KMS-11 (cell line): ENCODE measurements around the gene DSG2.

ENCODE experiments used
- H2AFZ ChIP-seq: fragments of 200-600 bp; sonication (generic); 2 replicates; pipeline ENCODE4 v1.6.1; 2016; ENCODE audit warnings: antibody characterized with exemption, mixed run types, low read depth
- H3K27ac ChIP-seq: fragments of 200-600 bp; sonication (generic); 2 replicates; pipeline ENCODE4 v1.6.1; 2016; ENCODE audit warnings: mild to moderate bottlenecking, mixed run types
- H3K27me3 ChIP-seq: fragments of 200-600 bp; sonication (generic); 2 replicates; pipeline ENCODE4 v1.6.1; 2017; ENCODE audit warnings: mild to moderate bottlenecking, low read depth, mixed run types, moderate library complexity; ENCODE audit not compliant: insufficient read depth
- H3K36me3 ChIP-seq: fragments of 200-600 bp; sonication (generic); 2 replicates; pipeline ENCODE4 v1.6.1; 2017; ENCODE audit warnings: mild to moderate bottlenecking, mixed run types; ENCODE audit not compliant: insufficient read depth
- H3K4me1 ChIP-seq: fragments of 200-600 bp; sonication (generic); 2 replicates; pipeline ENCODE4 v1.6.1; 2016; ENCODE audit warnings: mild to moderate bottlenecking, low read depth, mixed run types; ENCODE audit not compliant: poor library complexity, severe bottlenecking
- H3K4me2 ChIP-seq: fragments of 200-600 bp; sonication (generic); 2 replicates; pipeline ENCODE4 v1.7.0; 2016; ENCODE audit warnings: mild to moderate bottlenecking, mixed run types
- H3K4me3 ChIP-seq: fragments of 200-600 bp; sonication (generic); IDR thresholded peaks from 2 replicates; pipeline ENCODE4 v1.6.1; 2017; ENCODE audit warnings: low read depth, low read length, mixed read lengths; ENCODE audit not compliant: insufficient read depth
- H3K79me2 ChIP-seq: fragments of 200-600 bp; sonication (generic); 2 replicates; pipeline ENCODE4 v1.6.1; 2016; ENCODE audit warnings: low read depth, mixed run types; ENCODE audit not compliant: insufficient read depth
- H3K9ac ChIP-seq: fragments of 200-600 bp; sonication (generic); 2 replicates; pipeline ENCODE4 v1.6.1; 2016; ENCODE audit warnings: mild to moderate bottlenecking, mixed run types
- H4K20me1 ChIP-seq: fragments of 200-600 bp; sonication (generic); 2 replicates; pipeline ENCODE4 v1.6.1; 2016; ENCODE audit warnings: mild to moderate bottlenecking, mixed run types; ENCODE audit not compliant: insufficient read depth
- CTCF ChIP-seq: fragments of 200-600 bp; sonication (generic); conservative IDR thresholded peaks from 2 replicates; pipeline ENCODE4 v1.6.1; 2017; ENCODE audit warnings: low read depth, mild to moderate bottlenecking, antibody characterized with exemption, low read length, moderate library complexity, mixed read lengths

Gene DSG2

GRCh38 chr18:31592506-31593157, 94.7 kb downstream of the DSG2 start:
- Histone ChIP-seq H3K27me3 (no peaks in the 10 kb centered on the region), H3K36me3 (no peaks in the 10 kb centered on the region), H3K27ac (no peak overlapping the region), H3K4me1 (no peaks in the 10 kb centered on the region), H2AFZ (no peak overlapping the region), H3K79me2 (no peaks in the 10 kb centered on the region), H3K9ac (no peak overlapping the region), H3K4me2 (no peak overlapping the region), H4K20me1 (no peaks in the 10 kb centered on the region), H3K4me3 (no peak overlapping the region)
- no peak for TF ChIP-seq CTCF

GRCh38 chr18:31595121-31595771, 97.3 kb downstream of the DSG2 start:
- Histone ChIP-seq H3K4me3 (no peak overlapping the region), H3K4me2 (no peak overlapping the region), H3K36me3 (no peaks in the 10 kb centered on the region), H3K79me2 (no peaks in the 10 kb centered on the region), H3K27ac (no peak overlapping the region), H2AFZ (no peak overlapping the region), H3K9ac (no peak overlapping the region), H3K4me1 (no peaks in the 10 kb centered on the region), H3K27me3 (no peaks in the 10 kb centered on the region), H4K20me1 (no peaks in the 10 kb centered on the region)
- no peak for TF ChIP-seq CTCF

- Histone ChIP-seq H3K4me3 (no peak overlapping the region), H3K79me2 (no peaks in the 10 kb centered on the region), H2AFZ (no peak overlapping the region), H3K4me1 (no peaks in the 10 kb centered on the region), H4K20me1 (no peaks in the 10 kb centered on the region), H3K36me3 (no peaks in the 10 kb centered on the region), H3K27me3 (no peaks in the 10 kb centered on the region), H3K4me2 (no peak overlapping the region), H3K27ac (no peak overlapping the region), H3K9ac (no peak overlapping the region)
- TF ChIP-seq CTCF = no peak
These were observed 98.3 kb downstream of the DSG2 start for GRCh38 chr18:31596081-31596872.

DNA sequence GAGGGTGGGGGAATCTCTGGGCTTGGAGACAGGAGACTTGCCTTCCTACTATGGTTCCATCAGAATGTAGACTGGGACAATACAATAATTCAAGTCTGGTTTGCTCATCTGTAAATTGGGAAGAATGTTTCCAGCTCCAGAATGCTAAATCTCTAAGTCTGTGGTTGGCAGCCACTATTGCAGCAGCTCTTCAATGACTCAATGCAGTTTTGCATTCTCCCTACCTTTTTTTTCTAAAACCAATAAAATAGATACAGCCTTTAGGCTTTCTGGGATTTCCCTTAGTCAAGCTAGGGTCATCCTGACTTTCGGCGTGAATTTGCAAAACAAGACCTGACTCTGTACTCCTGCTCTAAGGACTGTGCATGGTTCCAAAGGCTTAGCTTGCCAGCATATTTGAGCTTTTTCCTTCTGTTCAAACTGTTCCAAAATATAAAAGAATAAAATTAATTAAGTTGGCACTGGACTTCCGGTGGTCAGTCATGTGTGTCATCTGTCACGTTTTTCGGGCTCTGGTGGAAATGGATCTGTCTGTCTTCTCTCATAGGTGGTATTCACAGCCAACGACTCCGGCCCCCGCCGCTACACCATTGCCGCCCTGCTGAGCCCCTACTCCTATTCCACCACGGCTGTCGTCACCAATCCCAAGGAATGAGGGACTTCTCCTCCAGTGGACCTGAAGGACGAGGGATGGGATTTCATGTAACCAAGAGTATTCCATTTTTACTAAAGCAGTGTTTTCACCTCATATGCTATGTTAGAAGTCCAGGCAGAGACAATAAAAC, 100.2 kb downstream of the DSG2 start:
- H3K27me3 ChIP-seq = no peaks in the 10 kb centered on the region
- H3K27ac ChIP-seq = no peak overlapping the region
- no peak overlapping the region for H2AFZ ChIP-seq
- no peaks in the 10 kb centered on the region for H3K36me3 ChIP-seq
- H3K4me2 ChIP-seq = no peak overlapping the region
- no peak for TF ChIP-seq CTCF
- no peak overlapping the region for H3K4me3 ChIP-seq
- no peak overlapping the region for H3K9ac ChIP-seq
- no peaks in the 10 kb centered on the region for H3K4me1 ChIP-seq
- no peaks in the 10 kb centered on the region for H3K79me2 ChIP-seq
- H4K20me1 ChIP-seq = no peaks in the 10 kb centered on the region
